Pons (tissue), 1 donor: ENCODE measurements around the gene ATG10.
"Not testable (repeated sequence)": the region's sequence is repeated elsewhere in the genome, so short reads cannot be mapped to it uniquely, and the experiment has no call there.

Experiments used
- DNase-seq: peaks from one replicate; pipeline ENCODE4 v3.0.0-alpha.2; 2016; ENCODE audit warnings: low spot score

The ATG10 gene

GRCh38 chr5:81982172-81982685 is 10.4 kb downstream of the ATG10 start:
- not testable (repeated sequence) for DNase-seq

- DNase-seq: not testable (repeated sequence)
Observed at GRCh38 chr5:81983148-81983547, 11.3 kb downstream of the ATG10 start.

GRCh38 chr5:81983563-81983962 is 11.7 kb downstream of the ATG10 start:
- not testable (repeated sequence) for DNase-seq

DNA sequence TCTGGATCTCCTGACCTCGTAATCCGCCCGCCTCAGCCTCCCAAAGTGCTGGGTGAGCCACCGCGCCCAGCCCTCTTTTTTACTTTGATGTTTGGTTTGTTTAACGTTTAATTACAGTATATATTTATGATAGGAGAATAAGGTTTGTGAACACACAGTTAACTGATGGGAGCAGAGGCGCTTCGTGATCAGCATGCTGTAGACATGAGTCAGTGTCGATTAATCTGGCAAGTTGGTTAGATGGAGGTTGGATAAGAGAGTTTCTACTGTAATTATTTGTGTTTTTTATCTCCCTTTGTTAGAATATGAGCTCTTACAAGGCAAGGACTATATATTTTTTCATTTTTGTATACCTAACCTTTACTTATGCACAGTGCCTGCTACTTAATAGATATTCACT is 14.3 kb downstream of the ATG10 start:
- DNase-seq: no peak

DNA sequence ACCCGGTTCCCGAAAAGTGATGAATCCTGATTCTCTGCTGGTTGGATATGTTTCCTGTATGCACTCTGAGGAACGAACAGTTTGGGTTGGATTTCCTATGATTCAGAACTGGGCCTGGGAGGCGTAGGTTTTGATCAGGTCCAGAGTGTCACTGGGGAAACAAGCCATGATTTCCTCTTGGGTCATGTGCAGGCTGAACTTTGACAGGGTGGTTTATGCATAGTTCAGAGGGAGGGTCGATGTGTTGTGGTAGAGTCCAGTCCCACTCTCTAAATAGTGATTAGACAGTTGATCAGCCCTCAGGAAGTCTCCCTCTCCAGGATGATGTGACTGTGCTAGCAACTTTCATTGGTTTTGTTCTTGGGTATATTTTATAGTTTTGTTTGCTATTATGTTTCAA is 17.4 kb downstream of the ATG10 start:
- no peak for DNase-seq

DNA sequence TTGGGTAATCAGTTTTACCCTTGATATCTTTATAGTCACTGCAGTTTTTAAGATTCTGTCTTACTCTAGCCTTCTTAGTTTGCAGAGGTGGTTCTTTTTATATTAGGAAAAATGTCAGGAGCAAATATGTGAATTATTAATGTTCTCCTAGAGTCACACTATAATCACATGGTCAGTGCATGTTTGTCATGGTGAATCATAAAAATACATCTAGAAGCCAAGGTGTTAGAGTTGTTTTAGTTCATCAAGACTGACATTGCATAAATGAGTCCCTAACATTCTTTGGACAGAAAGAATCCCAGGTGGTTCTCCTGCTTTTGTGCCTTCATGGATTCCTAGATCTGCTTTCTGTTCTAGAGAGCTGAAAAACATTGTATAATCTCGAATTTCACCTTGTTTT is 22.9 kb downstream of the ATG10 start:
- DNase-seq: no peak

DNA sequence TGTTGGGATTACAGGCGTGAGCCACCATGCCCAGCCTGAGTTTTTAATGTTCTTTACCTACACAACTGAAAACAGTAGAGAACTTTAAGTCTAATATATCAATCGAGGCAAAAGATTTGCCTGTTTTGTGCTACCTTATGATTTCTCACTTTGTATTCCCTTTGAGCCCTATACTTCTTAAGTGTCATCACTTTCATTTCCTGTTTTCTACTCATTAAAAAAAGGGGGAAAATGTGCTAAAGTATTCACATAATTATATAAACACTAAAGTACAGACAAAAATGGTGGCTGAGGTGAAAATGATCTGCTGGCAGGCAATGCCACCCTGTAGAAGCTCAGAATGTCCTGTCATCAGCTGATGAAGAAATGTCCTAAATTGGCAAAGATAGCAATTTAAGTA is 23.6 kb downstream of the ATG10 start:
- no peak for DNase-seq

GRCh38 chr5:82004511-82004910 is 32.7 kb downstream of the ATG10 start:
- no peak for DNase-seq

GRCh38 chr5:82009869-82010268 is 38.0 kb downstream of the ATG10 start:
- not testable (repeated sequence) for DNase-seq

- DNase-seq: no peak
Observed at GRCh38 chr5:82010696-82011095, 38.9 kb downstream of the ATG10 start.

- no peak for DNase-seq
Observed at GRCh38 chr5:82011761-82012160, 39.9 kb downstream of the ATG10 start.

DNA sequence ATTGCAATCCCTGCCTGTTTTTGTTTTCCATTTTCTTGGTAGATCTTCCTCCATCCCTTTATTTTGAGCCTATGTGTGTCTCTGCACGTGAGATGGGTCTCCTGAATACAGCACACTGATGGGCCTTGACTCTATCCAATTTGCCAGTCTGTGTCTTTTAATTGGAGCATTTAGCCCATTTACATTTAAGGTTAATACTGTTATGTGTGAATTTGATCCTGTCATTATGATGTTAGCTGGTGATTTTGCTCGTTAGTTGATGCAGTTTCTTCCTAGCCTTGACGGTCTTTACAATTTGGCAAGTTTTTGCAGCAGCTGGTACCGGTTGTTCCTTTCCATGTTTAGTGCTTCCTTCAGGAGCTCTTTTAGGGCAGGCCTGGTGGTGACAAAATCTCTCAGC is 42.8 kb downstream of the ATG10 start:
- DNase-seq: not testable (repeated sequence)

DNA sequence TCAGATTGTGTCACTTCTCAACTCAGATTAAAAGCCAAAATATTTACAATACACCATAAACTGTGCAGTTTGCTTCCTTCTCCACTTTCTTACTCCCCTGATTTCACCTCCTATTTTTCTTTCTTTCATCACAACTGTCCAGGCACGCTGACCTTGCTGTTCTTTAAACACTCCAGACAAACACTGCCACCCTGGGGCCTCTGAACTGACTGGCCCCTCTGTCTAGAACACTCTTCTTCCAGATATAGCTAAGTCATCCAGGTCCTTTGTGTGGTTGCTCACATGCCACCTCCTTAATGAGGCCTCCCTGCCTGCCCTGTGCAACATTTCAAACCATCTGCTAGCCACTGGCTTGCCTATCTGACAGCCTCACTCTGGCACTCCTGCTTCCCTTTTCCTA is 46.6 kb downstream of the ATG10 start:
- DNase-seq: peak; percentile 36

DNA sequence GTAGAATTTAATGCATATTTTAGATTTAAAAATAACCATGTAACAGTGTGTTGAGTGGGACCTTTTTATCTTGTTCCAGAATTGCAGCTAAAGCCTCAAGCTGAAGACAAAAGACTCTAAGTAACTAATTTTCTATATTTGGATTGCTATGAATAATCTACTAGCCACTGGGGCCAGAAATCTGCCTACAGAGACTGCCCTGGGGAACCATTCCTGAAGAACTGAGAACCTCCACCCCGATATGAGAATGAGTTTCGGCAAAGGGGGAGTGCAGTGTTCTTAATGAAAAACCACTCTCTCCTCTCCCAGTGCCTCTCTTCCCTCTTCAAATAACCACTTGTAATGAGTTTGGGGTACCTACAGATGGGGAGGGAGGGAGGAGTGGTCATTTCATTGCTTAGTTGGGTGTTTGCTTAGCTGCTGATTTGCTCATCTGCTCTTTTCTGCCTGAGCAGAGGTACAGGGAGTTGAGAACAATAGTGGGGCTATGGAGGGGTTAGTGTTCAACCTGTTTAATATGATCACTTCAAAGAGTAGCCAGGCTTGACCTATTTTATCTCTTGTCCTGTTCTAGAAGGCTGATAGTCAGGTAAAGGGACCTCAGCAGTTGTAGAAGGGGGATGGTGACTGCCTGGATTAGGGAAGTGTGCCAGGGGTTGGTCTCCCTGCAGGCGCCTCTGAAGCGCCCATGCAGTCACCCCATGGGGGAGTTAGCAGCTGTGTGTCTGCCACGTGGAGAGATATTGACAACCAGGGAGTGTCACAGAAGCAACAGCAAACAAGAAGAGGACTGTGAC is 47.7 kb downstream of the ATG10 start:
- DNase-seq: peak; percentile 66

GRCh38 chr5:82022499-82022898 is 50.7 kb downstream of the ATG10 start:
- no peak for DNase-seq

DNA sequence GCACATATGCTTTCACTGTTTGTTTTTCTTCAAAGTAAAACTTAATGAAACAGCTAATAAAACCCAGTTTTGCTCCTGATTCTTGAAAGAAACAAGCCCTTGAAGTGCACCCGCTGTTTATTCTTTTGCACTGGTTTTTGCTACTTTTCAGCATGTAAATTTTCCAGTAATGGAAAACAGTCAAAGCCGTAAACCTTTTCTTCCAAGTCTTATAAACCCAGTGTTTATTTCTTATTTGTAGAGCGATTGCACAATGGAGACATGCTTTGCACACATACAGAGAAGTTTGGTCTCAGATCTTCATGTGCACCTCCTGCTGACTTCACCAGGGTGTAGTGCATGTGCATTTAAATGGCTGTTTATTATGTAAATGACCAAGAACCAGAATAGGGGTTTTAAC is 51.8 kb downstream of the ATG10 start:
- DNase-seq: no peak

- no peak for DNase-seq
Observed at GRCh38 chr5:82031220-82032119, 59.6 kb downstream of the ATG10 start.

DNA sequence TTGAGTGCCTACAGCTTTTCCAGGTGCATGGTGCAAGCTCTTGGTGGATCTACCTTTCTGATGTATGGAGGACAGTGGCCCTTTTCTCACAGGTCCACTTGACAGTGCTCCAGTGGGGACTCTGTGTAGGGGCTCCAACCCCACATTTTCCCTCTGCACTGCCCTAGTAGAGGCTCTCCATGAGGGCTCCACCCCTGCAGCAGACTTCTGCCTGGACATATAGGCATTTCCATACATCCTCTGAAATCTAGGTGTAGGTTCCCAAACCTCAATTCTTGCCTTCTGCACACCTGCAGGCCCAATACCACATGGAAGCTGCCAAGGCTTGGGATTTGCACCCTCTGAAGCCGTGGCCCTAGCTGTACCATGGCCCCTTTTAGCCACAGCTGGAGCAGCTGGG is 71.1 kb downstream of the ATG10 start:
- not testable (repeated sequence) for DNase-seq

DNA sequence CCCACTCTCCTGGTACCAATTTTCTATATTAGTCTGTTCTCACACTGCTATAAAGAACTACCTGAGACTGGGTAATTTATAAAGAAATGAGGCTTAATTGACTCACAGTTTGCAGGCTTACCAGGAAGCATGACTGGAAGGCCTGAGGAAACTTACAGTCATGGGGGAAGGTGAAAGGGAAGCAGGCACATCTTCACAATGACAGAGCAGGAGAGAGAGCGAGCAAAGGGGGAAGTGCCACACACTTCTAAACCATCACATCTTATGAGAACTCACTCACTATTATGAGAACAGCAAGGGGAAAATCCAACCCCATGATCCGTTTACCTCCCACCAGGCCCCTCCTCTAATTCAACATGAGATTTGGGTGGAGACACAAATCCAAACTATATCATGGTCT is 72.2 kb downstream of the ATG10 start:
- peak; percentile 35 for DNase-seq

GRCh38 chr5:82045554-82046275 is 73.9 kb downstream of the ATG10 start:
- DNase-seq: no peak

DNA sequence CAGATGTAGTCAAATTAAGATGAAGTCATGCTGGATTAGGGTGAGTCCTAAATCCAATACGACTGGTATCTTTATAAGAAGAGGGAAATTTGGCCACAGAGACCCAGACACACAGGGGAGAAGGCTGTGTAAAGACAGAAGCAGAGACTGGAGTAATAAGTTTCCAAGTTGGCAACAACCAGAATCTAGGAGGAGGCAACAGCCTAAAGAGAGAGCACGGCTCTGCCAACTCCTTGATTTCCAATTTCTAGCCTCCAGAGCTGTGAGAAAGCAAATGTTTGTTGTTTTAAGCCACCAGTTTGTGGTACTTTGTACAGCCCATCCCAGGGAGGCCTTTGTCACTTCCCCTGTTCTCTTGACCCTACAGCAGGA is 74.4 kb downstream of the ATG10 start:
- DNase-seq: no peak

DNA sequence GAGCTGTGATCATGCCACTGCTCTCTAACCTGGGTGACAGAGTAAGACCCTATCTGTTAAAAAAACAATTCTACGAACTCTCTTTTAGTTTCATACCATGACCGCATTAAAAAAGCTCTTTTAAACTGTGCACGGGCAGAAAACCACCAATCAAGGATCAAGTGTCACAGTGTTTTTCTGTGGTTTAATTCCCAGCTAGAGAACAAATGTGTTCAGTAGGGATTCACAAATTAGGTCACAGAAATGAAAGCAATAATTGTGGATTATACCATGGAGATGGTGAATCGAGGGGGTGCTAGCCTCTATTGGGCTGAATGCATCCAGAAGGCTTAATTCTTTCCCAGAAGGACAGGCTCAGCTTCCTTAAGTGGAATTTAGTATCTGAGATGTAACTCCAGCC is 79.1 kb downstream of the ATG10 start:
- no peak for DNase-seq
